ENCODE measurements around the gene PICALM.

Gene PICALM

DNA sequence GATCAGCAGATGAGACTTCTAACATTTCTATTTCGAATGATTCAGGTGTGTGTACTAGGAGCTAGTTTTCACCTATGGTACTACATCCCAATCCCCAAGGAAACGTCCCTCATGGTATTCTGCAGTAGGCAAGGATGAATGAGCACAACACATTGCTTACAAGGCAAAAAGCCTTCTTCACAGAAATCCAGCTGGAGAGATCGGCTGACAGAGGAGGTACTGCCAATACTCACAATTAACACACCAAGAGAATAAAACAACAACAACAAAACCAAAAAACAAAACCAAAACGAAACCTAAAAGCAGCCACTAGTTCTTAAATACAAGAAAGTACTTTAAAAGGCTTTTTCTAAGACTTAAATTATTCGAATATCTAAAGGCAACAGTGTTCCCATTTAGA is 101.4 kb downstream of the PICALM start:
- CTCF ChIA-PET: interaction anchor here (1.1 to 2.5 kb wide), 2 partner anchors 12 to 13 kb away, joined by 3 to 7 read pairs; no protein-coding TSS in a partner anchor
- POLR2A ChIA-PET: no interaction called here
- no peak for DNase-seq (ENCODE audit: extremely low spot score)
- TF ChIP-seq, protein P1, sequence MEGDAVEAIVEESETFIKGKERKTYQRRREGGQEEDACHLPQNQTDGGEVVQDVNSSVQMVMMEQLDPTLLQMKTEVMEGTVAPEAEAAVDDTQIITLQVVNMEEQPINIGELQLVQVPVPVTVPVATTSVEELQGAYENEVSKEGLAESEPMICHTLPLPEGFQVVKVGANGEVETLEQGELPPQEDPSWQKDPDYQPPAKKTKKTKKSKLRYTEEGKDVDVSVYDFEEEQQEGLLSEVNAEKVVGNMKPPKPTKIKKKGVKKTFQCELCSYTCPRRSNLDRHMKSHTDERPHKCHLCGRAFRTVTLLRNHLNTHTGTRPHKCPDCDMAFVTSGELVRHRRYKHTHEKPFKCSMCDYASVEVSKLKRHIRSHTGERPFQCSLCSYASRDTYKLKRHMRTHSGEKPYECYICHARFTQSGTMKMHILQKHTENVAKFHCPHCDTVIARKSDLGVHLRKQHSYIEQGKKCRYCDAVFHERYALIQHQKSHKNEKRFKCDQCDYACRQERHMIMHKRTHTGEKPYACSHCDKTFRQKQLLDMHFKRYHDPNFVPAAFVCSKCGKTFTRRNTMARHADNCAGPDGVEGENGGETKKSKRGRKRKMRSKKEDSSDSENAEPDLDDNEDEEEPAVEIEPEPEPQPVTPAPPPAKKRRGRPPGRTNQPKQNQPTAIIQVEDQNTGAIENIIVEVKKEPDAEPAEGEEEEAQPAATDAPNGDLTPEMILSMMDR (IDR thresholded peaks at IDR 0.05; ENCODE audit: control extremely low read depth, extremely low read depth, low read depth, missing control alignments): no peak

DNA sequence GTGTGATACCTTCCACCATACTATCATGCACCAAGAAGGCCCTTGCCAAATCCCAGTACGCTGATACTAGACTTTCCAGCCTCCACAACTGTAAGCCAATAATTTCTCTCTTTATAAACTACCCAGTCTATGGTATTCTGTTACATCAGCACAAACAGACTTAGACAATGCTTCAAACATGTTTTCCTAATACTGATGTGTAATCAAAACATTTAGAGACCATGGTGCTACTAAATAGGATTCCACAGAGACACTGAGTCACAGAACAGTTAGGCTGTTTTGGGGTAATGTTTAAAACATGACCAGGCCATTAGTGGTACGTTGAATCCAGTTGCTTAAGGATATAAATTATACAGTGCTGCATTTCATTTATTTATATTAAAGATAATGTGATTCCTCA is 103.7 kb downstream of the PICALM start:
- TF ChIP-seq, protein P1 (IDR thresholded peaks at IDR 0.05; ENCODE audit: control extremely low read depth, extremely low read depth, low read depth, missing control alignments): no peak
- ChIA-PET POLR2A (no interaction called here), CTCF (interaction anchor here (1.7 kb wide), 1 partner anchor 27 kb away, joined by 6 read pairs; no protein-coding TSS in a partner anchor)
- no peak for DNase-seq (ENCODE audit: extremely low spot score)

GRCh38 chr11:85961930-85962363 is 106.9 kb downstream of the PICALM start:
- ChIA-PET POLR2A (no interaction called here), CTCF (interaction anchor here (0.7 kb wide), 1 partner anchor 11 kb away, joined by 3 read pairs; no protein-coding TSS in a partner anchor)
- DNase-seq (ENCODE audit: extremely low spot score): no peak
- TF ChIP-seq, protein P1 (IDR thresholded peaks at IDR 0.05; ENCODE audit: control extremely low read depth, extremely low read depth, low read depth, missing control alignments): no peak

GRCh38 chr11:85961130-85961529 is 107.8 kb downstream of the PICALM start:
- DNase-seq (ENCODE audit: extremely low spot score): no peak
- CTCF ChIA-PET: interaction anchor here (0.7 kb wide), 1 partner anchor 10 kb away, joined by 3 read pairs; no protein-coding TSS in a partner anchor
- POLR2A ChIA-PET: no interaction called here
- TF ChIP-seq, protein P1 (IDR thresholded peaks at IDR 0.05; ENCODE audit: control extremely low read depth, extremely low read depth, low read depth, missing control alignments): no peak

GRCh38 chr11:85960678-85961077 is 108.2 kb downstream of the PICALM start:
- TF ChIP-seq, protein P1 (IDR thresholded peaks at IDR 0.05; ENCODE audit: control extremely low read depth, extremely low read depth, low read depth, missing control alignments): no peak
- no peak for DNase-seq (ENCODE audit: extremely low spot score)
- ChIA-PET CTCF (no interaction called here), POLR2A (no interaction called here)

GRCh38 chr11:85955531-85955930 is 113.4 kb downstream of the PICALM start:
- CTCF ChIA-PET: interaction anchor here (1.1 to 1.3 kb wide), 3 partner anchors 11 to 33 kb away, joined by 3 read pairs; no protein-coding TSS in a partner anchor
- DNase-seq (ENCODE audit: extremely low spot score): no peak
- TF ChIP-seq, protein P1 (IDR thresholded peaks at IDR 0.05; ENCODE audit: control extremely low read depth, extremely low read depth, low read depth, missing control alignments): no peak
- POLR2A ChIA-PET: interaction anchor here (0.7 kb wide), 1 partner anchor 256 kb away, joined by 5 read pairs; no protein-coding TSS in a partner anchor
